PC-9 (cell line): Measurements from ENCODE around the gene POLR3F. TPM values are rescaled to one million over a fixed set of nuclear protein-coding genes. Genes with fewer than 3 reads are reported as not detected.
A peak's percentile ranks its signal among the peaks of the same experiment; 100 is the strongest.

Experiments
- BruUV-seq: library from RNA; stranded (reverse); fragments of 400-500 nt; replicated peaks from 2 replicates; lab custom pipeline; 2021; lab: Mats Ljungman, UMichigan
- CTCF ChIA-PET: fragments of 300-600 bp; sonication (Branson Sonifier 250); formaldehyde crosslinking; loops from one replicate; lab custom pipeline; 2022; ENCODE audit warnings: antibody characterized with exemption; lab: Charles Lee
- POLR2A ChIA-PET: fragments of 300-600 bp; sonication (Branson Sonifier 250); formaldehyde crosslinking; loops from one replicate; lab custom pipeline; 2022; ENCODE audit warnings: antibody characterized with exemption; ENCODE audit not compliant: unreplicated experiment; lab: Charles Lee
- DNase-seq, 2 experiments: peaks; one replicate each; pipeline versions ENCODE4 v3.0.0 to v3.0.0-alpha.2; 2015 to 2022; ENCODE audit warnings: mixed read lengths in 1 of 2
- H2AFZ ChIP-seq: fragments of 200-600 bp; sonication (generic); 2 replicates; pipeline ENCODE4 v1.8.1; 2017; ENCODE audit warnings: antibody characterized with exemption
- H3F3A ChIP-seq: fragments of 200-600 bp; sonication (generic); 2 replicates; pipeline ENCODE4 v1.8.1; 2017; ENCODE audit warnings: antibody characterized with exemption, mild to moderate bottlenecking, low read depth; ENCODE audit not compliant: insufficient read depth
- H3K27ac ChIP-seq: fragments of 200-600 bp; sonication (generic); 2 replicates; pipeline ENCODE4 v1.6.1; 2016; ENCODE audit warnings: mixed run types
- H3K27me3 ChIP-seq: fragments of 200-600 bp; sonication (generic); 2 replicates; pipeline ENCODE4 v1.6.1; 2016; ENCODE audit warnings: low read depth, mixed run types; ENCODE audit not compliant: insufficient read depth
- H3K36me3 ChIP-seq: fragments of 200-600 bp; sonication (generic); 2 replicates; pipeline ENCODE4 v1.6.1; 2016; ENCODE audit warnings: low read depth, mixed run types
- H3K4me1 ChIP-seq: fragments of 200-600 bp; sonication (generic); replicated peaks from 2 replicates; pipeline ENCODE4 v1.6.1; 2016; ENCODE audit warnings: mixed run types; ENCODE audit not compliant: insufficient read depth
- H3K4me2 ChIP-seq: fragments of 200-600 bp; sonication (generic); 2 replicates; pipeline ENCODE4 v1.6.1; 2017; ENCODE audit warnings: mixed run types
- H3K4me3 ChIP-seq: fragments of 200-600 bp; sonication (generic); 2 replicates; pipeline ENCODE4 v1.6.1; 2016; ENCODE audit warnings: mixed run types
- H3K79me2 ChIP-seq: fragments of 200-600 bp; sonication (generic); 2 replicates; pipeline ENCODE4 v1.6.1; 2017; ENCODE audit warnings: low read depth, mixed run types
- H3K9me2 ChIP-seq: fragments of 200-600 bp; sonication (generic); 2 replicates; pipeline ENCODE4 v1.8.1; 2017; ENCODE audit warnings: mild to moderate bottlenecking; ENCODE audit not compliant: insufficient read depth
- H3K9me3 ChIP-seq: fragments of 200-600 bp; sonication (generic); 2 replicates; pipeline ENCODE4 v1.8.1; 2016; ENCODE audit warnings: low read depth; ENCODE audit not compliant: insufficient read depth
- H4K20me1 ChIP-seq: fragments of 200-600 bp; sonication (generic); 2 replicates; pipeline ENCODE4 v1.8.1; 2017; ENCODE audit not compliant: insufficient read depth
- EZH2 ChIP-seq: fragments of 200-600 bp; sonication (generic); IDR thresholded peaks from 2 replicates; pipeline ENCODE4 v1.8.0; 2017; ENCODE audit warnings: antibody characterized with exemption, low read depth
- intact Hi-C: fragments of 100-400 bp; cut with micrococcal nuclease; formaldehyde crosslinking; loops from one replicate; pipeline ENCODE4 v1.10.0; 2022; ENCODE audit not compliant: unreplicated experiment
- total RNA-seq: library from RNA; stranded (reverse); gene quantifications from 2 replicates; pipeline ENCODE4 v1.2.3, GENCODE V29; 2021
- TF ChIP-seq, protein P1 (sequence below): fragments of 200-600 bp; sonication (generic); conservative IDR thresholded peaks from 2 replicates; pipeline ENCODE4 v1.6.1; 2017; ENCODE audit warnings: mixed run types, antibody characterized with exemption, mild to moderate bottlenecking, moderate library complexity

Gene POLR3F
- total RNA-seq, 1 experiment from 2014 or later = 9.6 TPM

DNA sequence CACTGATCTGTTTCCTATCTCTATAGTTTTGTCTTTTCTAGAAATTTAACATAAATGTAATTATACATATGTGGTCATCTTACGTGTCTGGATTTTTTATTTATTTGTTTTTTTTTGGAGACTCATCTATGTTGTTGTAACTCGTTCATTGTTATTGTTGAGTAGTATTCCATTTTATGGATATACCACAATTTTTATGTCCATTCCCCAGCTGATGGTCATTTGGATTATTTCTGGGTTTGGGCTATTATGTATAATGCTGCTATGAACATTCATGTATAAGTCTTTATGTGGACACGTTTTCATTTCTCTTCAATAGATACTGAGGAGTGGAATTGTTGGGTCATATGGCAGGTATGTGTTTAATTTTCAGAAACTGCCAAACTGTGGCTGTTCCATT is 10.6 kb upstream of the POLR3F start:
- intact Hi-C loops = no loop called here
- no peak for TF ChIP-seq EZH2
- TF ChIP-seq, protein P1, sequence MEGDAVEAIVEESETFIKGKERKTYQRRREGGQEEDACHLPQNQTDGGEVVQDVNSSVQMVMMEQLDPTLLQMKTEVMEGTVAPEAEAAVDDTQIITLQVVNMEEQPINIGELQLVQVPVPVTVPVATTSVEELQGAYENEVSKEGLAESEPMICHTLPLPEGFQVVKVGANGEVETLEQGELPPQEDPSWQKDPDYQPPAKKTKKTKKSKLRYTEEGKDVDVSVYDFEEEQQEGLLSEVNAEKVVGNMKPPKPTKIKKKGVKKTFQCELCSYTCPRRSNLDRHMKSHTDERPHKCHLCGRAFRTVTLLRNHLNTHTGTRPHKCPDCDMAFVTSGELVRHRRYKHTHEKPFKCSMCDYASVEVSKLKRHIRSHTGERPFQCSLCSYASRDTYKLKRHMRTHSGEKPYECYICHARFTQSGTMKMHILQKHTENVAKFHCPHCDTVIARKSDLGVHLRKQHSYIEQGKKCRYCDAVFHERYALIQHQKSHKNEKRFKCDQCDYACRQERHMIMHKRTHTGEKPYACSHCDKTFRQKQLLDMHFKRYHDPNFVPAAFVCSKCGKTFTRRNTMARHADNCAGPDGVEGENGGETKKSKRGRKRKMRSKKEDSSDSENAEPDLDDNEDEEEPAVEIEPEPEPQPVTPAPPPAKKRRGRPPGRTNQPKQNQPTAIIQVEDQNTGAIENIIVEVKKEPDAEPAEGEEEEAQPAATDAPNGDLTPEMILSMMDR = no peak
- H3K9me3 ChIP-seq = no peaks in the 10 kb centered on the region
- no peaks in the 10 kb centered on the region for H3K9me2 ChIP-seq
- H3K79me2 ChIP-seq = no peaks in the 10 kb centered on the region
- CTCF ChIA-PET = no interaction called here
- POLR2A ChIA-PET = no interaction called here
- H4K20me1 ChIP-seq = no peaks in the 10 kb centered on the region
- no peak overlapping the region for H2AFZ ChIP-seq
- BruUV-seq = no TSS peak
- H3K4me3 ChIP-seq = no peak overlapping the region
- no peaks in the 10 kb centered on the region for H3K4me1 ChIP-seq
- no peaks in the 10 kb centered on the region for H3K27me3 ChIP-seq
- no peaks in the 10 kb centered on the region for H3K36me3 ChIP-seq
- H3K27ac ChIP-seq = no peak overlapping the region
- DNase-seq = no peak
- no peaks in the 10 kb centered on the region for H3F3A ChIP-seq
- H3K4me2 ChIP-seq = no peak overlapping the region

DNA sequence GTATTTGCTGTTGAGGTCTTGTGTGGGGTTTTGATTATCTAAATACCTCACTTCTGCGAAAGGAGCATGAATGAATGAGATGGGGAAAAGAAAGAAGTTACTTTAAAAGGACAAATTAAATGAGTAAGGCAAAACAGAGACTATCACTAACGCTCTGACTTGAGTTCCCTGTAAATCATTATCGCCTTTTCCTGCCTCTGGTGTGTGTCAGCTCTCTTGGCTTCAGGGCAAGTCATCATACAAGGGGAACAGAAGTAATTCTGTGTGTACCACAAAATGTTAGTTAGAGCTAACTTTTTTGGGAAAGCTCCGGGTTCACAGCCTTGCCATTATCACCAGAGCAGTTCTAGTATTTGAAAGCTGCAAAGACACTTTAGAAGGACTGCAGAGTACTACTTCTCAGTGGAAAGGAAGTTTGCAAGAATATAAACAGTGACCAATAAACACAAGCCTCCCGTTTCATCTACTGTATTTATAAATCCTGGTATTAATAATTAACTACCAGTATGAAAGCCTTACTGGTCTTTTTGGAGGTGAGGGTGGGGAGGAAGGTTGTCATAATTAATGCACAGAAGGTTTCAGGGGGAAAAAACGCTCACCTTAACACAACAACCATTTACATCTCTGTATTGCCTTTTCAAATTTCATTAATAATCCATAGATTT is 1.5 kb upstream of the POLR3F start:
- TSS peak; percentile 59 for BruUV-seq
- 0 out of 2 replicates have a peak, but pooled peaks cover 8% of the 10 kb centered on the region for H3K36me3 ChIP-seq
- peak overlapping the region; percentile 98 for H3K4me2 ChIP-seq
- H3F3A ChIP-seq = no peaks in the 10 kb centered on the region
- no peaks in the 10 kb centered on the region for H3K9me3 ChIP-seq
- no peaks in the 10 kb centered on the region for H4K20me1 ChIP-seq
- peak overlapping the region; percentile 97; the same call in 1 of the 2 replicates for H3K4me3 ChIP-seq
- H2AFZ ChIP-seq = peak overlapping the region; percentile 94
- intact Hi-C loops = loop anchor here (2.0 kb wide), 3 partner anchors 31 to 497 kb away; partner anchors contain the start of genes MGME1, RBBP9, SNX5 and ZNF133
- H3K9me2 ChIP-seq = no peaks in the 10 kb centered on the region
- TF ChIP-seq EZH2 = no peak
- TF ChIP-seq, protein P1 = no peak
- H3K27ac ChIP-seq = no peak overlapping the region
- ChIA-PET POLR2A (no interaction called here), CTCF (no interaction called here)
- H3K27me3 ChIP-seq = no peaks in the 10 kb centered on the region
- no peak for DNase-seq
- H3K79me2 ChIP-seq = peaks cover 33% of the 10 kb centered on the region
- H3K4me1 ChIP-seq = peaks cover 16% of the 10 kb centered on the region

DNA sequence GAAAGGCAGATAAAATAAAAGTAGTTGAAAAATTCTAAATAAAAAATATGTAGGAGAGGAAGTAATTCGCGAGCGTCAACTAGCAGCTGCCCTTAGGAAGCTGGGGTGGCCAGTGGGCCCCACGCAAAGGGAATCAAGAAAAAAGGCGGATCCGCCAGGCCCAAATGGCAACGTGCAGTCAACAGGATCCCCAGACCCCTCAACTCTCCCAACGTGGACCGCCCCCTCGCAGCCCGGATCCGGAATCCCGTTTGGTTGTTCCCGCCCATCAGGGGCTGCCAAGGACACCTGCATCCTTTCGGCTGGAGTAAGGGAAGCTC is 656 bp upstream of the POLR3F start:
- no peaks in the 10 kb centered on the region for H3K9me3 ChIP-seq
- peak overlapping the region; percentile 97 for H3K4me3 ChIP-seq
- H3K27ac ChIP-seq = no peak overlapping the region
- no peak for DNase-seq
- no TSS peak for BruUV-seq
- peaks cover 33% of the 10 kb centered on the region for H3K79me2 ChIP-seq
- H3K36me3 ChIP-seq = 0 out of 2 replicates have a peak, but pooled peaks cover 12% of the 10 kb centered on the region
- H4K20me1 ChIP-seq = no peaks in the 10 kb centered on the region
- CTCF ChIA-PET = no interaction called here
- H3K4me2 ChIP-seq = peak overlapping the region; percentile 98
- TF ChIP-seq EZH2 = no peak
- TF ChIP-seq, protein P1 = no peak
- intact Hi-C loops = loop anchor here (2.0 kb wide), 3 partner anchors 30 to 498 kb away; partner anchors contain the start of genes MGME1, RBBP9, SNX5 and ZNF133
- H3F3A ChIP-seq = no peaks in the 10 kb centered on the region
- POLR2A ChIA-PET = interaction anchor here (1.2 kb wide), 1 partner anchor 41 kb away, joined by 17 read pairs; the partner anchor contains the start of gene SEC23B
- H3K27me3 ChIP-seq = no peaks in the 10 kb centered on the region
- peak overlapping the region; percentile 94 for H2AFZ ChIP-seq
- peaks cover 16% of the 10 kb centered on the region for H3K4me1 ChIP-seq
- no peaks in the 10 kb centered on the region for H3K9me2 ChIP-seq
